Naive thymus-derived CD4-positive, alpha-beta T cell (primary cell): ENCODE data around the gene ATP8B3. TPM values are rescaled to one million over a fixed set of nuclear protein-coding genes. Genes with fewer than 3 reads are reported as not detected.

Experiments
- ATAC-seq: fragments of 150-1000 bp; cut with Tn5 transposase; 2 replicates; pipeline ENCODE4 v1.10.0; 2021; ENCODE audit warnings: mild to moderate bottlenecking, moderate library complexity
- CTCF ChIA-PET: fragments of 350-600 bp; sonication (Branson Sonifier 250); formaldehyde crosslinking; loops from one replicate; lab custom pipeline; 2021; ENCODE audit warnings: antibody characterized with exemption; lab: Charles Lee
- POLR2A ChIA-PET: fragments of 350-600 bp; sonication (Branson Sonifier 250); formaldehyde crosslinking; loops from one replicate; lab custom pipeline; 2021; ENCODE audit warnings: antibody characterized with exemption, inconsistent platforms; lab: Charles Lee
- DNase-seq, 9 donors: peaks; one replicate each; pipeline versions ENCODE4 v3.0.0 to v3.0.0-alpha.2; 2020 to 2022; ENCODE audit warnings: mixed read lengths in 1 of 9
- H3K27ac ChIP-seq: one replicate; pipeline ENCODE4 v1.7.0; 2013; ENCODE audit warnings: mild to moderate bottlenecking, low read depth, low read length, moderate library complexity
- H3K27me3 ChIP-seq, 2 donors: one replicate each; pipeline ENCODE4 v1.7.0; 2013; ENCODE audit warnings: low read length in 2 of 2, mild to moderate bottlenecking in 2 of 2, moderate library complexity in 2 of 2; ENCODE audit not compliant: control insufficient read depth in 2 of 2, insufficient read depth in 2 of 2
- H3K36me3 ChIP-seq, 3 experiments: 1 replicate in 2 of 3; 2 replicates in 1 of 3; pipeline ENCODE4 v1.7.0; 2013; ENCODE audit warnings: low read length in 3 of 3, mild to moderate bottlenecking in 3 of 3, moderate library complexity in 1 of 3; ENCODE audit not compliant: insufficient read depth in 3 of 3, control insufficient read depth in 2 of 3
- H3K4me1 ChIP-seq, 2 donors: one replicate each; pipeline ENCODE4 v1.7.0; 2013; ENCODE audit warnings: low read length in 2 of 2, mild to moderate bottlenecking in 2 of 2, moderate library complexity in 1 of 2; ENCODE audit not compliant: control insufficient read depth in 2 of 2, insufficient read depth in 2 of 2
- H3K4me3 ChIP-seq: 2 replicates; pipeline ENCODE4 v1.7.0; 2013; ENCODE audit warnings: mild to moderate bottlenecking, low read length
- H3K9me3 ChIP-seq, 3 experiments: 1 replicate in 2 of 3; 2 replicates in 1 of 3; pipeline ENCODE4 v1.7.0; 2013; ENCODE audit warnings: low read length in 3 of 3; ENCODE audit not compliant: control insufficient read depth in 2 of 3
- H3K27ac Mint-ChIP-seq, 9 donors: one replicate each; pipeline ENCODE4 v1.8.0; 2020 to 2022; ENCODE audit warnings: mixed read lengths in 9 of 9, mild to moderate bottlenecking in 8 of 9, moderate library complexity in 5 of 9, inconsistent platforms in 2 of 9
- H3K27me3 Mint-ChIP-seq, 5 donors: one replicate each; pipeline ENCODE4 v1.8.0; 2021 to 2022; ENCODE audit warnings: mixed read lengths in 5 of 5, mild to moderate bottlenecking in 1 of 5
- H3K36me3 Mint-ChIP-seq, 5 donors: one replicate each; pipeline ENCODE4 v1.8.0; 2020 to 2022; ENCODE audit warnings: mixed read lengths in 5 of 5, mild to moderate bottlenecking in 3 of 5, inconsistent platforms in 1 of 5
- H3K4me1 Mint-ChIP-seq, 7 donors: one replicate each; pipeline ENCODE4 v1.8.0; 2020 to 2022; ENCODE audit warnings: mixed read lengths in 7 of 7, mild to moderate bottlenecking in 3 of 7, inconsistent platforms in 1 of 7
- H3K4me3 Mint-ChIP-seq, 10 donors: one replicate each; pipeline ENCODE4 v1.8.0; 2020 to 2022; ENCODE audit warnings: mild to moderate bottlenecking in 10 of 10, mixed read lengths in 10 of 10, moderate library complexity in 6 of 10, inconsistent platforms in 2 of 10
- H3K9me3 Mint-ChIP-seq, 11 donors: one replicate each; pipeline ENCODE4 v1.8.0; 2020 to 2022; ENCODE audit warnings: mixed read lengths in 11 of 11, mild to moderate bottlenecking in 4 of 11, inconsistent platforms in 1 of 11, moderate library complexity in 1 of 11
- intact Hi-C, 2 donors: fragments of 100-400 bp; cut with micrococcal nuclease; formaldehyde crosslinking; loops; one replicate each; pipeline ENCODE4 v1.15.1; 2023
- polyA plus RNA-seq, 2 donors: library from polyadenylated mRNA; unstranded; fragments of 300-500 nt; fragmentation: Illumina TruSeq; gene quantifications; one replicate each; pipeline ENCODE4 v1.2.3, GENCODE V29; 2021
- total RNA-seq, 6 experiments: library from RNA in 5 of 6; stranded (reverse) in 5 of 6; gene quantifications; 1 replicate in 5 of 6; 2 replicates in 1 of 6; pipeline ENCODE4 v1.2.3 and lab custom pipeline; 2021 to 2026

Gene ATP8B3
- total and polyA plus RNA-seq, 7 experiments from 2014 or later = 0.83 to 15.3 (median 3.2) TPM

DNA sequence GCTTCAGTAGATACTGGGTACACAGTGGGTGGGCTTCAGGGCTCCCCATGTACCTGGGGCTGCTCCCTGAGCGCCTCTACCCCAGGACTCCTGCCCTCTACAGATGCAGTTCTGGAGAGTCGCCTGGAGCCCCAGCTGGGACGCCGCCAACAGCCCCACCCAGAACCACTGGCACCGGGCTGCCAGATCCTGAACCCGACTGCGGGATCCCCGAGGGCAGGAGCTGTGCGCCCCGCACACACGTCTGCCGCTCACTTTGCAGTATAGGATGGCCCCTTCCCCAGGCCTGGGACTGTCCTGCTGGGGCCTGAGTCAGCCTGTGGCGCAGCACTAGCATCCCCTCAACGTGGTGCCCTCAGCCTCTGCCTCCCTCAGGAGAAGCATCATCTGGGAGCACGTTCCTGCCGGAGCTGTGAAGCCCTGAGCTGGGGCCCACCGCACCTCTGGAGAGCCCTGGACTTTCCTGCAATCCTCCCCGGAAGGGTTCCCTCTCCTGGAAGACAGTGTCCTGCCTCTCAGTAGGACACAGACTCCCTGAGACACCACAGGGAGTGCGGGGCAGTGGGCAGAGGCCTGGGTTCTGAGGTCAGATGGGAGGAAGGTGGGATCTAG, 32.5 kb upstream of the ATP8B3 start:
- Mint-ChIP-seq H3K36me3 (no peaks in the 10 kb centered on the region), H3K4me1 (peaks cover 39 to 79% (median 56%) of the 10 kb centered on the region in 7 donors), H3K4me3 (peak overlapping the region in 5 of 10 donors; percentile 16 to 90 (median 21)), H3K27ac (no peak overlapping the region), H3K27me3 (no peaks in the 10 kb centered on the region), H3K9me3 (no peaks in the 10 kb centered on the region)
- no peak overlapping the region for H3K4me3 ChIP-seq
- POLR2A ChIA-PET = no interaction called here
- ATAC-seq = no peak
- intact Hi-C loops = loop anchor here in 1 of 2 donors (5.0 kb wide), 1 partner anchor 252 kb away; the partner anchor contains the start of gene MBD3
- H3K9me3 ChIP-seq = no peaks in the 10 kb centered on the region
- peaks cover 0 to 35% (median 0%) of the 10 kb centered on the region in 3 experiments for H3K36me3 ChIP-seq
- no peak for DNase-seq
- CTCF ChIA-PET = no interaction called here
- H3K4me1 ChIP-seq = peaks cover 23 to 49% of the 10 kb centered on the region in 2 donors
- H3K27me3 ChIP-seq = no peaks in the 10 kb centered on the region
- H3K27ac ChIP-seq = no peak overlapping the region

DNA sequence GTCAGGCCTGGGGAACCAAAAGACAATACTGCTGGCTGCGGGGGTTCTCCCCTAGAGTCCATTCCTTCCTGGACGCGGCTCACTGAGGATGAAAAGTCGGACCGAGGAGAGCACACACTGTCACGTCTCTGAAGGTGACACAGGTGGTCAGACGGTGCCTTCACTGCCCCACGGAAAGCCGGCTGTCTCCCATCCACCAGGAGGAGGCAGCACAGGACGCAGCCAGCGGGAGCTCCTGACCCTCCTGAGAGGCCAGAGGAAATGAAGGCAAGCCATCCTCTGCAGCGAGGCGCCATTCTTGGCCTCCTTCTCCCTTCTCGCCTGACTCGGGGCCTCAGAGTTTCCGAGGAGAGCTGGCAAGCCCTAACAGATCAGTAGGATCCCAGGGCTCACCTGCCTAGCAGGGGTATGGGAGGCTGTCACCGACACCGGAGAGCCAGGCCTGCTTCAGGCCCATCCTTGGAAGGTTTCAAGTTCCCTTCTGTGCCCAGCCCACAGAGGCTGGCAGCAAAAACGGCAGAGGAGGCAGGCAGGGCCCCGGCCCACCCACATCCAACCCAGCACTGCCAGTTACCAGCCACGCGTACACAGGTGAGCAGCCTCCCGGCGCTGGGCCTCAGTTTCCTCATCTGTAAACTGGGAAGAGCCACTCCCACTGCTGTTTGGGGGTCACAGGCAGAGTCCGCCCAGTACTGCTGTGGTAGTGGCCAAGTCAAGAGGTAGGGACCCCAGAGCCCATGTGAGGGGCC, 31.7 kb upstream of the ATP8B3 start:
- Histone ChIP-seq H3K36me3 (peaks cover 0 to 40% (median 0%) of the 10 kb centered on the region in 3 experiments), H3K27me3 (no peaks in the 10 kb centered on the region), H3K4me1 (peaks cover 23 to 47% of the 10 kb centered on the region in 2 donors), H3K9me3 (no peaks in the 10 kb centered on the region), H3K27ac (no peak overlapping the region), H3K4me3 (no peak overlapping the region)
- no peak for ATAC-seq
- POLR2A ChIA-PET = no interaction called here
- Mint-ChIP-seq H3K27me3 (no peaks in the 10 kb centered on the region), H3K9me3 (no peaks in the 10 kb centered on the region), H3K36me3 (no peaks in the 10 kb centered on the region), H3K4me1 (peaks cover 37 to 78% (median 53%) of the 10 kb centered on the region in 7 donors), H3K27ac (peak overlapping the region in 1 of 9 donors; percentile 52), H3K4me3 (peak overlapping the region in 2 of 10 donors; percentile 16 to 90)
- intact Hi-C loops = no loop called here
- DNase-seq = no peak
- CTCF ChIA-PET = no interaction called here

- ChIA-PET POLR2A (no interaction called here), CTCF (interaction anchor here (0.7 kb wide), 1 partner anchor 17 kb away, joined by 3 read pairs; no protein-coding TSS in a partner anchor)
- H3K4me1 Mint-ChIP-seq = peaks cover 35 to 81% (median 54%) of the 10 kb centered on the region in 7 donors
- peak overlapping the region in 1 of 10 donors; percentile 62 for H3K4me3 Mint-ChIP-seq
- Histone ChIP-seq H3K27ac (no peak overlapping the region), H3K9me3 (no peaks in the 10 kb centered on the region), H3K36me3 (peaks cover 0 to 40% (median 0%) of the 10 kb centered on the region in 3 experiments), H3K4me1 (peaks cover 23 to 45% of the 10 kb centered on the region in 2 donors), H3K4me3 (no peak overlapping the region), H3K27me3 (no peaks in the 10 kb centered on the region)
- DNase-seq = no peak
- no peak for ATAC-seq
- H3K27me3 Mint-ChIP-seq = no peaks in the 10 kb centered on the region
- H3K27ac Mint-ChIP-seq = no peak overlapping the region
- no peaks in the 10 kb centered on the region for H3K9me3 Mint-ChIP-seq
- H3K36me3 Mint-ChIP-seq = no peaks in the 10 kb centered on the region
- intact Hi-C loops = no loop called here
Observed at GRCh38 chr19:1843116-1843515, 31.0 kb upstream of the ATP8B3 start.

- DNase-seq (no peak), ATAC-seq (no peak)
- Histone ChIP-seq H3K27ac (no peak overlapping the region), H3K27me3 (no peaks in the 10 kb centered on the region), H3K4me1 (peaks cover 10 to 32% of the 10 kb centered on the region in 2 donors), H3K36me3 (peaks cover 0 to 36% (median 0%) of the 10 kb centered on the region in 3 experiments), H3K9me3 (no peaks in the 10 kb centered on the region), H3K4me3 (no peak overlapping the region)
- H3K27ac Mint-ChIP-seq = peak overlapping the region in 7 of 9 donors; percentile 6 to 71 (median 39)
- peak overlapping the region in 4 of 10 donors; percentile 4 to 62 (median 25) for H3K4me3 Mint-ChIP-seq
- POLR2A ChIA-PET = interaction anchor here (0.6 kb wide), 1 partner anchor 30 kb away, joined by 3 read pairs; no protein-coding TSS in a partner anchor
- H3K27me3 Mint-ChIP-seq = no peaks in the 10 kb centered on the region
- H3K4me1 Mint-ChIP-seq = peaks cover 23 to 73% (median 52%) of the 10 kb centered on the region in 7 donors
- CTCF ChIA-PET = interaction anchor here (0.5 to 0.7 kb wide), 2 partner anchors 9 to 180 kb away, joined by 3 to 5 read pairs; no protein-coding TSS in a partner anchor
- H3K9me3 Mint-ChIP-seq = no peaks in the 10 kb centered on the region
- intact Hi-C loops = no loop called here
- H3K36me3 Mint-ChIP-seq = no peaks in the 10 kb centered on the region
Observed at GRCh38 chr19:1841209-1841924, 29.3 kb upstream of the ATP8B3 start.

DNA sequence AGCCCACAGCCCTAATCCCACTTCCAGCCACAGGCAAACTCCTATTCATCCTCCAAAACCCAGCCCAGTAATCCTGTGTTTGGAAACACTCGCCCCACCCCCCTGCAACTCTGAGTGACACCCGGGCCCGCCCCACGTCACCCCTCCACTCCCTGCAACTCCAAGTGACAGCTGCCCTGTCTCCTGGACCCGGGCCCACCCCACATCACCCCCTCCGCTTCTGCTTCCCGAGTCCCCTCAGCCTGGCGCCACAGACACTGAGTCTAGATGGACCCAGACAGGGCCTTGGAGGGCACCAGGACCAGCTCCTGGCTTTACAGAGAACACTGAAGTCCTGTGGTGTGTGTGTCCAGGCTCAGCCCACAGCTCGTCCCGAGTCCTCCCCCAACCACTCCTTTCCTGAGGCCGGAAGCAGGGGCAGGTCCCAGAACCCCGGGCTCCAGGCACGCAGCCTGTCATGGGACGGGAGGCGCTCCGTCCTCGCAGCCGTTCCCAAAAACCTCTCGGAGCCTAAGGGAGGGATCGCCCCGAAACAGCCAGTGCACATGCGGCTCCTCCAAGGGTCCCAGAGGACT, 28.6 kb upstream of the ATP8B3 start:
- no peaks in the 10 kb centered on the region for H3K9me3 Mint-ChIP-seq
- H3K4me1 ChIP-seq = peaks cover 2 to 24% of the 10 kb centered on the region in 2 donors
- peak overlapping the region in 3 of 9 donors; percentile 33 to 71 (median 39) for H3K27ac Mint-ChIP-seq
- ChIA-PET POLR2A (no interaction called here), CTCF (interaction anchor here (0.5 kb wide), 1 partner anchor 180 kb away, joined by 3 read pairs; no protein-coding TSS in a partner anchor)
- no peaks in the 10 kb centered on the region for H3K27me3 ChIP-seq
- no peaks in the 10 kb centered on the region for H3K36me3 Mint-ChIP-seq
- peaks cover 20 to 72% (median 46%) of the 10 kb centered on the region in 7 donors for H3K4me1 Mint-ChIP-seq
- intact Hi-C loops = no loop called here
- H3K27me3 Mint-ChIP-seq = no peaks in the 10 kb centered on the region
- H3K27ac ChIP-seq = no peak overlapping the region
- peaks cover 0 to 34% (median 0%) of the 10 kb centered on the region in 3 experiments for H3K36me3 ChIP-seq
- no peak for ATAC-seq
- no peak overlapping the region for H3K4me3 ChIP-seq
- peak overlapping the region in 3 of 10 donors; percentile 4 to 23 (median 18) for H3K4me3 Mint-ChIP-seq
- no peaks in the 10 kb centered on the region for H3K9me3 ChIP-seq
- no peak for DNase-seq
